Activated naive CD4-positive, alpha-beta T cell treated with anti-CD3 and anti-CD28 coated beads, Interleukin-2, amount 50 U/mL, for 72 hours (primary cell): ENCODE measurements around the gene RTRAF. TPM values are rescaled to one million over a fixed set of nuclear protein-coding genes. Genes with fewer than 3 reads are reported as not detected.

Experiments
- ATAC-seq, 2 donors: fragments of 150-1000 bp; cut with Tn5 transposase; 2 replicates each; pipeline ENCODE4 v1.10.0; 2021; ENCODE audit warnings: mild to moderate bottlenecking in 2 of 2, moderate library complexity in 2 of 2
- DNase-seq, 2 donors: peaks; one replicate each; pipeline ENCODE4 v3.0.0; 2021 to 2022; ENCODE audit warnings: low spot score in 2 of 2
- H3K27ac Mint-ChIP-seq, 2 donors: one replicate each; pipeline ENCODE4 v1.8.0; 2022; ENCODE audit warnings: mild to moderate bottlenecking in 2 of 2, mixed read lengths in 2 of 2
- H3K36me3 Mint-ChIP-seq, 2 donors: one replicate each; pipeline ENCODE4 v1.8.0; 2022; ENCODE audit warnings: mixed read lengths in 2 of 2
- H3K9me3 Mint-ChIP-seq, 2 donors: one replicate each; pipeline ENCODE4 v1.8.0; 2022; ENCODE audit warnings: mixed read lengths in 2 of 2
- total RNA-seq, 2 donors: library from RNA; stranded (reverse); gene quantifications; one replicate each; pipeline ENCODE4 v1.2.3, GENCODE V29; 2022

Gene RTRAF
- 100 to 1,000 TPM; 179 to 241 TPM for total RNA-seq

DNA sequence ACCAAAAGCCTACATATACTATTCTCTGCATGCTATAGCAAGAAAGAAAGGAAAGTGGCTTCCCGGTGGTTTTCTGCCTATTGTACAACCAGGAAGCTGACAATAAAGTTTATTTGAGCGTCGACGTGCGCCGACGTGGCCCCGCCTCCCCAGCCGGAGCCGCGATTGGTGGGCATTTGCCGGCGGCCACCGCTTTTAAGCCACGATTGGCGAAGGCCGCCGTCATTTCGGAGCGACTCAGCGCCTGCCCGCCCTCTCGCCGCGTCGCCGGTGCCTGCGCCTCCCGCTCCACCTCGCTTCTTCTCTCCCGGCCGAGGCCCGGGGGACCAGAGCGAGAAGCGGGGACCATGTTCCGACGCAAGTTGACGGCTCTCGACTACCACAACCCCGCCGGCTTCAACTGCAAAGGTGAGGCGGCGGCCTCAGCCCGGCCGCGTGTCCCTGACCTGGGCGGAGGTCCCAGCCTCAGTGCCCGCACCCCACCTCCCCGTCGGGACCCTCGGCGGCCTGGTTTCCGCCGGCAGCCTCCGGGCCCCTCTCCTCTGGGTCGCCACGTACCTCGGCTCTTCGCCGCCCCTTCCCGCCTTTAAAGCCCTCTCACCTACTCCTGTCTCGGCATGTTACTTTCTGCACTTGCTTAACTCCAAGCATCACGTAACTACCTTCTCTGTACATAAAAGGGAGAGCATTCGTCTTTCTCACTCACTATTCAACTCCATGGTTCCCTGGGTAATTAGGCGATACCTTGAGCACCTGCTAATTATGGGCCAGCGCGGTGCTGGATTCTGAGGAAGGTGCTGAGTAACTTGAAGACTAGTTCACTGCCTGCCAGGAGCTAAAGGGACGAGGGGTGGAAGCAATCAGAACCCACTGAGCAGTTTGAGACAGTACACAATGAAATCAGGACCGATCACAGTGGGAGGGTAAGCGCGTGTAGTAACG is at the start of gene RTRAF:
Gene RTRAF (plus strand): TSS at position 254 of the 942 bp plus-strand sequence. CDS start 94 bp downstream, at position 348.
- H3K36me3 Mint-ChIP-seq: peaks cover 12 to 23% of the 10 kb centered on the region in 2 donors
- H3K27ac Mint-ChIP-seq: peak within 1 kb of the TSS; percentile 89 to 94
- no peaks in the 10 kb centered on the region for H3K9me3 Mint-ChIP-seq
- ATAC-seq: peak; percentile 96 to 98
- peak; percentile 90 to 93 for DNase-seq

DNA sequence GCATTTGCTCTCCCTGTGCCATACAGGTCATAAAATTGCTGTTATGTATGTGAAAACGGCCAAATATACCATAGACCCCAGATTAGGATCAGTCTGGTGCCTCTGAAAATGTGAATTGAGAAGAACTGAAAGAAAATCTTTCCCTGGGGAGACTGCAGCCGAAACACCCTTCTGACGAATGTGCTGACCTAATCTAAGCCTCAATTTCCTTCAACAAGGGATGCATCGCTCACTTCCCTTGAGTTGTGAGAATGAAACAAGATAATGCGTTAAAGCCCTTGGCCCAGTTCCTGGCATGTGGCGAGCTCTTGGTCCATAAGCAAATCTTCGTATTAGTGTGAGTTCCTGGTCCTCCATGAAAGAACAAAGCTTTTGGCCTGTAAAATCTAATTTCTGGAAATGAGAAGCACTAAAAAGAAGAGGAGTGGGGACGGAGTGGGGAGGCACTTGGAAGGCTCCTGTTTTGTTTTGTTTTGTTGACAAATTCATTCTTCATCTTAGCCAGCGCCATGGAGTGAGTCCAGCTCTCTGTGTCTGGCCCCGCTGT is 49.5 kb upstream of the RTRAF start:
- peaks cover 3 to 16% of the 10 kb centered on the region in 2 donors for H3K9me3 Mint-ChIP-seq
- DNase-seq: no peak
- ATAC-seq: peak in 1 of 2 donors; percentile 36
- H3K27ac Mint-ChIP-seq: peak overlapping the region in 1 of 2 donors; percentile 52
- H3K36me3 Mint-ChIP-seq: peaks cover 13 to 43% of the 10 kb centered on the region in 2 donors

DNA sequence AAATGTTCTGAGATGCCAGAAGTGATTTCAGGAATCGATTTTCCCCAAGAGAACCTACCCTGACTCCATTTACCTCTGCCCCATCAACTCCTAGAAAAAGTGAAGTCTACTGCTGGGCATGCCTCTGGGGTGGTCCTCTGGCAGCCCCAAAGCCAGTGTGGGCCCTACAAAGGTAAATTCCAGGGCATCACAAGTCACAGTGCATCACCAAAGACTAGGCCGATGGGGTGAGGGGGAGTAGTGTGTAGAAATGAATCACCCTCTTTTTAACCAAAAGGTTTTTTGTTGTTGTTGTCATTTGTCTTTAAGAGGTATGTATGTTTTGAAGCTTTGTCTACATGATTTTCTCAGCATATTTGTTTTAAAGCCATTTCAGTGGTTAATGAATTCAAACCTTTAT is 46.4 kb upstream of the RTRAF start:
- Mint-ChIP-seq H3K27ac (no peak overlapping the region), H3K9me3 (peaks cover 20 to 37% of the 10 kb centered on the region in 2 donors), H3K36me3 (peaks cover 34 to 66% of the 10 kb centered on the region in 2 donors)
- no peak for ATAC-seq
- no peak for DNase-seq

DNA sequence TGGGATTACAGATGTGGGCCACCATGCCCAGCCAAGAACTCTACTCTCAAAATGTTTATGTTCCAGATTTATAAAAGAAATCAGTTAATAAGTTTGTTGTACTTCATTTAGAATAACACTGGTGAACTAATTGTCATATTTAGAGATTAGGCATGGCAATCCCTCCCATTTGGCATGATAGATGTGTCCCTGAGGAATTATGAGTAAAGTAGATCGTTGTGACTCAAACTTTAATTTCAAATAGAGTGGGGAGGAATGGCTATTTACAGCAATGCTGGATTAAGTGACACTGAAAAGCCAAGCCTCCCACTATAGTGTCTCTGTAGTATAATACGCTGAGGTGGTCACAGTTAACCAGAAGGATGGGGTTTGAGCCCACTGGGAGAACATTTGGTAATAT is 39.3 kb upstream of the RTRAF start:
- DNase-seq (no peak), ATAC-seq (no peak)
- peak overlapping the region in 1 of 2 donors; percentile 84 for H3K27ac Mint-ChIP-seq
- H3K36me3 Mint-ChIP-seq: peaks cover 46 to 85% of the 10 kb centered on the region in 2 donors
- peaks cover 17 to 21% of the 10 kb centered on the region in 2 donors for H3K9me3 Mint-ChIP-seq

DNA sequence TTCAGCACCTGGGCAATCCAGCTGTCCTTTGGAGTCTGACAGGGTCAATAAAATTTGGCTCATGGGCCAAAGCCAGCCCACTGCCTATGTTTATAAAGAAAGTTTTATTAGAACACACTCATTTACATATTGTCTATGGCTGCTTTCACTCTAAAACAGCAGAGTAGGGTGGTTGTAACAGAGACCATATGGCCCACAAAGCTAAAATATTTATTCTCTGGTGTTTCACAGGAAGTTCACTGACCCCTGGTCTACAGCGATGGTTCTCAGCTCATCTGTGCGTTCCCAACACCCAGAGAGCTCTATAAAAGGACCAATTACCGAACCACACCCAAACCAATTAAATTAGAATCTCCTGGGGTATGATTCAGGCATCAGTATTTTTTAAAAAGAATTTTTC is 37.7 kb upstream of the RTRAF start:
- Mint-ChIP-seq H3K36me3 (peaks cover 33 to 79% of the 10 kb centered on the region in 2 donors), H3K9me3 (peaks cover 5% of the 10 kb centered on the region in 2 donors), H3K27ac (no peak overlapping the region)
- ATAC-seq (no peak), DNase-seq (no peak)

DNA sequence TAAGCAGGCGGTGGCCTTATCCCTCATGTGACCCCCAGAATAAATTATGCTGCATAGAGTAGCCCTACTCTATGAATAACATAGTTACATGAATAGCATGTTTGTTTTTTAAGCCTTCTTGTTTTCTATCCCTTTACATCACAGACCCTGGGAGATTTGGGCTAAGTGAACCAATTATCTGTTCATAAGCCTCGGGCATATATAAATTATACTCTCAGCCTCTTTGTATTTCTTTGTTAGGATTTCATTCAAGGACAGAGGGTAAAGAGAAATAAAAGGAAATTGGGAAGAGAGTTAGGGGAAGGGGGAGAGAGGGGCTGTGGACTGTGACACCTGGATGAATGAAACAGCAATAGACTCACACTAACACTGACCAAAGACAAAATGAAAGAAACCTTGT is 35.3 kb upstream of the RTRAF start:
- Mint-ChIP-seq H3K27ac (no peak overlapping the region), H3K9me3 (peaks cover 17 to 18% of the 10 kb centered on the region in 2 donors), H3K36me3 (peaks cover 50 to 91% of the 10 kb centered on the region in 2 donors)
- DNase-seq (no peak), ATAC-seq (no peak)

DNA sequence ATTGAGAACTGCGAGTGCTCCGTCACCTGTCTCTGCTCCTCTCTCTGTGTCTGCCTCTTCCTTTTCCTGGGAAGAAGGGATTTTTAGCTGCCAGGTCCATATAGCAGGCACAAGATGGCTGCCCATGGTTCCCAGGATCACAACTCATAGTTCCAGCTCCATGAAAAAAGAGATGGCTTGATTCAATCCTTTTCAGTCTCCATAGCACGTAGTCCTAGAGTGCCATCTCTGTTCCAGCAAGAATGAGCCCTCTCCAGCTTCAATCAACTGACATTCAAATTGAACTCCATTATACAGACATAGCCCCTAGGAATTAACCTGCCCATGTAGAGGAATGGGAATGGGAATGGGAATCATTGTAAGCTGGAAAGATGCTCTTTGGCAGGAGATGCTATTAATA is 34.7 kb upstream of the RTRAF start:
- no peak for ATAC-seq
- H3K27ac Mint-ChIP-seq: no peak overlapping the region
- no peak for DNase-seq
- H3K36me3 Mint-ChIP-seq: peaks cover 56 to 94% of the 10 kb centered on the region in 2 donors
- H3K9me3 Mint-ChIP-seq: peaks cover 22 to 24% of the 10 kb centered on the region in 2 donors

DNA sequence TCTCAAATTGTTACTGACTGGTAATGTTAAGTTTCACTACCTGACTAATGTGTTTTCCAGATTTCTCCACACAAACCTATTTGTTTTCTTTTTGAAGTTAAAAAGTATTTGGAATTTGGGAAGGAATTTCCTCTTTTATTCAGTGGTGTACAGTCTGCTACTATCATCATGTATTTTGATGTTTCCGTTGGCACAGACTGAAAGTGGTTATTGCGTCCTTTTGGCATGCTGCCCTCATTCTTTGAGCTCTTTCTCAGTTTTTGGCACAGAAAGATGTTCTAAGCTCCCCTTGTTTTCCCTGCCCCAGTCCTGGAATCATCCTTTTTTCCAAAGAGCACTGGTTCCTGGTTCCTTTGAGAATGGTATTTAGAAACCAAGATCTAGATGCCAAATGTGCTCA is 31.4 kb upstream of the RTRAF start:
- Mint-ChIP-seq H3K9me3 (peaks cover 28 to 31% of the 10 kb centered on the region in 2 donors), H3K36me3 (peaks cover 45 to 78% of the 10 kb centered on the region in 2 donors), H3K27ac (no peak overlapping the region)
- no peak for DNase-seq
- no peak for ATAC-seq

DNA sequence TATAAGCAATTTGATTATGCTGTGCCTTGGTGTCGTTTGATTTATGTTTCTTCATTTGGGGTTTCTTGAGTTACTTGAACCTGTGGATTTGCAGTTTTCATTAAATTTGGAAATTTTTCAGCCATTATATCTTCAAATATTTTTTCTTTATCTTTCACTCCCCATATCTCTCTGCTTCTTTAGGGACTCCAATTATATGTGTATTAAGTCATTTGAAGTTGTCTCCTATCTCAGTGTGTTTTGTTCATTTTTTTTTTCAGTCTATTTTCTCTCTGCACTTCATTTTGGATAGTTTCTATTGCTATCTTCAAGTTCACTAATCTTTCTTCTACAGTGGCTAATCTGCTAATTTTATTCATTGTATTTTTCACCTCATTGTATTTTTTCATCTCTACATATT is 29.4 kb upstream of the RTRAF start:
- Mint-ChIP-seq H3K36me3 (peaks cover 43 to 73% of the 10 kb centered on the region in 2 donors), H3K27ac (no peak overlapping the region), H3K9me3 (peaks cover 28 to 31% of the 10 kb centered on the region in 2 donors)
- no peak for ATAC-seq
- no peak for DNase-seq

DNA sequence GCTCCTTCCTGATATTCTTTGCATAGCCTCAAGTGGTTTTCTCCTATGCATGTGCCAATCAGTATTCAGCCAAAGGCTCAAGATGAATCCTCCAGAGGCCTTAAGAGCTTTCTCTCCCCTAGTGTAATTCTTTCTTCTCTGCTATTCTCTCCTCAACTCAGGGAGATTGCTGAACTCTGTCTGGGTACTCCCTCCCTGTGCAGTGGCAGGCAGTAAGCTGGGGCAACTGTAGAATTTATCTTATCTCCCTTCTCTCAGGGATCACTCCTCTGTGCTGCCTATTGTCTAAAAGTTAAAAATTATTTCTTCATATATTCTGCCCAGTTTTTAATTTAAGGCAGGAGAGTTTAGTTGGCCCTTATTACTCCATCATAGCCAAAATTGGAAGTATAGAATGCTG is 28.5 kb upstream of the RTRAF start:
- peaks cover 43 to 67% of the 10 kb centered on the region in 2 donors for H3K36me3 Mint-ChIP-seq
- peaks cover 28 to 31% of the 10 kb centered on the region in 2 donors for H3K9me3 Mint-ChIP-seq
- DNase-seq (no peak), ATAC-seq (no peak)
- H3K27ac Mint-ChIP-seq: peak overlapping the region in 1 of 2 donors; percentile 58

DNA sequence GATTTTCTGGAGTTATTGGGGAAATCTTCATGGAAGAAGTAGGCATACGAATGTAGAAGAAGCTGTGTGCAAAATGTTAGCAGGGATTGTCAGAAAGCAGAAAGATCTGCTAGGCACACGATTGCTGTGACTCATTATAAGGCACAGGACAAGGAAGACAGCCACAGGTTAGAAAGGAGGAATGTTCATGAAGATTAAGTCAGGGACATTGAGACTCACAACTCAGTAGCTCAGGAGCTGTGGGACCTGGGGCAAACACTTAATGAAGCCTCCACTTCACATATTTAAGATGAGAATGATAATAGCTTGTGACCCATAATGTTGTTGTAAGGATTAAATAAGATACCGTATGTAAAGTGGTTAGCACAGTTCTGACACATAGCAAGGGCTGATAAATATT is 26.6 kb upstream of the RTRAF start:
- ATAC-seq: no peak
- no peak for DNase-seq
- peak overlapping the region in 1 of 2 donors; percentile 39 for H3K27ac Mint-ChIP-seq
- peaks cover 21 to 23% of the 10 kb centered on the region in 2 donors for H3K9me3 Mint-ChIP-seq
- peaks cover 33 to 51% of the 10 kb centered on the region in 2 donors for H3K36me3 Mint-ChIP-seq

DNA sequence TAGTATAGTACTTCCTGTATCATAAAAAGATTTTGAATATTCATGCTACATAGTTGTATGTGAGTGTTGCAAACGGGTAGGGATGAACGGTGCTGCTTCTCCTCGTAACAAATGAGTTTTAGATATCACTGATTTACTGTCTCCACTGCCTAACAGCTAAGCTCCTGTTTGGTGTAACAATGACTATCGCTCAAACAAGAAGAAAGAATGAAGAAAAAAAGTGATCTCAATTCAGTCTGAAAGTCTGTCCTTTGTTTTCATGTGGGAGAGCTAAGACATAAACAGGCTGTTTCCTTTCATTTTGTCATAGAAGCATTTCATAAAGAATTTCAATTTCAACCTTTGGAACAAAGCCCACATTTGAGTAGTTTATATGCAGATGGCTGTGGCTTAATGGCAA is 26.1 kb upstream of the RTRAF start:
- H3K36me3 Mint-ChIP-seq: peaks cover 27 to 46% of the 10 kb centered on the region in 2 donors
- H3K9me3 Mint-ChIP-seq: peaks cover 19 to 21% of the 10 kb centered on the region in 2 donors
- peak in 1 of 2 donors; percentile 61 for ATAC-seq
- H3K27ac Mint-ChIP-seq: peak overlapping the region in 1 of 2 donors; percentile 39
- no peak for DNase-seq

DNA sequence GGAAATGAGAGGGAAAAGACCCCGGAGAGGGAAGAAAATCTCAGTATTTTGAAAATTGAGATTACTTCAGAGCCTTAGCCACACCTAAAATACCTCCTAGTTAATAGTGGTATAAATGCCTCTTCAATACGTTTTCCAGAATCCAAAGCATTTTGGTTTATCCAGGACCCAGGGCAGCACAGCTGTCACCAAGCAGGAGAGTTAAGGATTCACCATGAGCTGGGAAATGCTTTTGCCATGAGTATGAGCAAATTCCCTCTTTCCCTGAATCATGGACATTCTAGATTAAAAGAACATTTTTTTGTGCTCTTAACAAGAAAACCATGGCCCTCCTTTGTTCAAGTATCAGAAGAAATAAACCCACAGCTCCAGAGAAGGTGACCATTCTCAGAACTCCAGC is 21.8 kb upstream of the RTRAF start:
- H3K9me3 Mint-ChIP-seq: no peaks in the 10 kb centered on the region
- no peak overlapping the region for H3K27ac Mint-ChIP-seq
- DNase-seq (no peak), ATAC-seq (no peak)
- peaks cover 0 to 15% of the 10 kb centered on the region in 2 donors for H3K36me3 Mint-ChIP-seq

DNA sequence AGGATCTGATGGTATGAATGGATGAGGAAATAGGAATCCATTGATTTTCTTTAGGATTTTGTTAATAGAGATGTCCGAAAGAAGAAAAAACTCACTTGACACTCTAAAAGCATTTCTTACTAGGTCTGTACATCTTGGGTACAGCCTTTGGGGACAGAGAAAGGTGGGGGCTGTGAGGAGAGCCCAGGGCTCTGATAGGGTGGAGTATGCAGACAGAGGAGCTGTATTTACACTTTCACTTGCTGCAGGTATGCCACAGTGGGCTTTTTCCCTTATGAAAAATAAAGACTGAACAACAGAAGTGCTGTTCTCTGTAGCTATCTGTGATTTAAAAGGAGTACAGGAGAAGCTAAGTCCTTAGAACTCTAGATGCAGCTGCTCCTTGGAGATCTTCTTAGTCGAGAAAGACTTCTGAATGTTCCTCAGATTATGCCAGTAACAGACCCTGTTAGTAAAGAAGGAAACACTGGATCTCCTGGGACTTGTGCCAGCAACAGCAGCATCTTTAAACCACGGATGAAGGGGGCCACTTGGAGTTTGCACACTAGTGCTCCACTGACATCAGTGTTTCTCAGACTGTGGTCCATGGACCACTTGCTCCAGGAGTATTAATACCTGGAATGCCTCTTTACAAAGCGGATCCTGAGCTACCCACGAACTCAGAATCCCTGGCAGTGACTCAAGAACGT is 19.4 kb upstream of the RTRAF start:
- no peaks in the 10 kb centered on the region for H3K36me3 Mint-ChIP-seq
- DNase-seq: no peak
- H3K9me3 Mint-ChIP-seq: no peaks in the 10 kb centered on the region
- H3K27ac Mint-ChIP-seq: no peak overlapping the region
- ATAC-seq: no peak

DNA sequence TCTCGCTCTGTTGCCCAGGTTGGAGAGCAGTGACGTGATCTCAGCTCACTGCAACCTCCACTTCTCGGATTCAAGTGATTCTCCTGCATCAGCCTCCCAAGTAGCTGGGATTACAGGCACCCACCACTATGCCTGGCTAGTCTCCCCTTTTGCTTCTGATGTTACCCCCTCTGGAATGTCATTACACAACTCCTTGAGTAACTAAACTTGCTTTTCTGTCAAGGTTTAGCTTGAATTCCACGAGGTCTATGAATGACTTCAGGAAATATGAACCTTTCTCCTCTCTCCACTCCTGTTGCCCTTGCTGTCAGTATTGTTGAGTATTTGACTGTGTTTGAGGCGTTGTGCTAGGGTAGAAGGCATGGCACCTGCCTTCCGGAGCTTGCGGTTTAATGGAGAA is 16.8 kb upstream of the RTRAF start:
- DNase-seq (no peak), ATAC-seq (no peak)
- Mint-ChIP-seq H3K9me3 (no peaks in the 10 kb centered on the region), H3K36me3 (no peaks in the 10 kb centered on the region), H3K27ac (peak overlapping the region in 1 of 2 donors; percentile 74)

DNA sequence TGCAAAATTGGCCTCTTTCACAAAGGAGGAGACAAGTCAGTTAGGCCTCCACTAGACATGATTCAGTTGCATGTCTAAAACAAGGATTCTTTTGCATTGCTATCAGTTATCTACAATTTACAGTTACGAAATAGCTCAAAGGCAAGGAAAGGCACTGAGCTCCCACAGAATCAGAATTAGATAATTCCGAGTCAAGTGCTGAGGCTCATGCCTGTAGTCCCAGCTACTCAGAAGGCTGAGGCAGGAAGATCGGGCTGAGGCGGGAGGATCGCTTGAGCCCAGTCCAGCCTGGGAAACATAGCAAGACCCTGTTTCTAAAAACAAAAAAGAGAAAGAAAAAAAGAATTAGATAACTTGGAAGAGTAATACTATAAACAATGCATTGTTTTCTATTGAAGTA is 12.3 kb upstream of the RTRAF start:
- H3K27ac Mint-ChIP-seq: no peak overlapping the region
- DNase-seq (no peak), ATAC-seq (no peak)
- no peaks in the 10 kb centered on the region for H3K36me3 Mint-ChIP-seq
- H3K9me3 Mint-ChIP-seq: no peaks in the 10 kb centered on the region

DNA sequence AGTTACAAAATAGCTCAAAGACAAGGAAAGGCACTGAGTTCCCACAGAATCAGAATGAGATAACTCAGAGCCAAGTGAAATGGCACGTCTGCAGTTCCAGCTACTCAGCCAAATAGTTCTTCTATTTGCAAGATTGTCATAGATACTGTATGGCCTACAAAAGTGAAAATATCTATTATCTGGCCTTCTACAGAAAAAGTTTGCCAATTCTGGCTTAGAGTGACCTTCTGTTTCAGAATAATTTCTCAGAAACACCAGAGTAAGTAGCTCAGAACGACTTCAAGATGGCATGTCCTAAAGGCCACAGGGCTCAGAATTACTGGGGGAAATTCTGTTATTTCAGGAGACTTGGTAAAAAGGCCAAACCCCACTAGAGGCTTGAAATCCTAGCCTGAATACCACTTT is 10.7 kb upstream of the RTRAF start:
- Mint-ChIP-seq H3K9me3 (no peaks in the 10 kb centered on the region), H3K27ac (no peak overlapping the region), H3K36me3 (no peaks in the 10 kb centered on the region)
- ATAC-seq (peak in 1 of 2 donors; percentile 34), DNase-seq (no peak)
